ENCODE results near the gene CCDC85B. TPM values are rescaled to one million over a fixed set of nuclear protein-coding genes. Genes with fewer than 3 reads are reported as not detected.

The CCDC85B gene
- total and polyA plus RNA-seq, 2 of the 13 experiments (the other 11 are each of a cell fraction or from before 2014, with no cell fraction given), result 8.2 to 19.5 TPM

GRCh38 chr11:65890324-65891218 is at the start of gene CCDC85B (continued):
- TF ChIP-seq PRDM10 (CRISPR knock-in tag; IDR thresholded peaks at IDR 0.05; ENCODE audit: low read depth), result no peak
- no peak for TF ChIP-seq ZNF597 (CRISPR knock-in tag; IDR thresholded peaks at IDR 0.05)
- TF ChIP-seq CREM (IDR thresholded peaks at IDR 0.05), result peak; percentile 32; the same call in 1 of the 2 replicates
- TF ChIP-seq CREM (CRISPR knock-in tag; IDR thresholded peaks at IDR 0.05), result no peak
- TF ChIP-seq ZNF343 (CRISPR knock-in tag; IDR thresholded peaks at IDR 0.05), result peak; percentile 50; the same call in 1 of the 2 replicates
- 0 out of 2 replicates have a peak, but pooled peaks have one; percentile 25 for TF ChIP-seq ZFP91 (CRISPR knock-in tag; IDR thresholded peaks at IDR 0.05; ENCODE audit: borderline replicate concordance)
- no peak for TF ChIP-seq ZNF784 (CRISPR knock-in tag; IDR thresholded peaks at IDR 0.05; ENCODE audit: borderline replicate concordance)
- TF ChIP-seq KDM5B (CRISPR knock-in tag; IDR thresholded peaks at IDR 0.05; ENCODE audit: borderline replicate concordance), result peak; percentile 71; the same call in 1 of the 2 replicates
- 0 out of 2 replicates have a peak, but pooled peaks have one; percentile 54 for TF ChIP-seq ZSCAN5A (CRISPR knock-in tag; IDR thresholded peaks at IDR 0.05; ENCODE audit: borderline replicate concordance)
- TF ChIP-seq MAX (IDR thresholded peaks at IDR 0.05), result peak; percentile 99
- TF ChIP-seq ZNF501 (CRISPR knock-in tag; IDR thresholded peaks at IDR 0.05), result no peak; the same call in 1 of the 2 replicates
- TF ChIP-seq TBL1XR1 (IDR thresholded peaks at IDR 0.05; ENCODE audit: borderline replicate concordance, low read length, partially characterized antibody), result no peak
- peak; percentile 85 for TF ChIP-seq ZNF547 (CRISPR knock-in tag; IDR thresholded peaks at IDR 0.05)
- no peak for TF ChIP-seq KAT2B (IDR thresholded peaks at IDR 0.05; ENCODE audit: borderline replicate concordance, low read depth, low read length)
- no peak for TF ChIP-seq KLF11 (CRISPR knock-in tag; IDR thresholded peaks at IDR 0.05)
- peak; percentile 63 for TF ChIP-seq HNRNPLL (IDR thresholded peaks at IDR 0.05; ENCODE audit: low read depth, low read length, poor library complexity, severe bottlenecking)
- TF ChIP-seq ZNF207 (IDR thresholded peaks at IDR 0.05; ENCODE audit: borderline replicate concordance), result no peak
- no peak for TF ChIP-seq ZNF329 (CRISPR knock-in tag; IDR thresholded peaks at IDR 0.05; ENCODE audit: low read depth)
- TF ChIP-seq ATAD3A (CRISPR knock-in tag; IDR thresholded peaks at IDR 0.05), result no peak

Data from HepG2 (cell line).